ENCODE measurements around the gene EFNB2.

Gene EFNB2, protein sequence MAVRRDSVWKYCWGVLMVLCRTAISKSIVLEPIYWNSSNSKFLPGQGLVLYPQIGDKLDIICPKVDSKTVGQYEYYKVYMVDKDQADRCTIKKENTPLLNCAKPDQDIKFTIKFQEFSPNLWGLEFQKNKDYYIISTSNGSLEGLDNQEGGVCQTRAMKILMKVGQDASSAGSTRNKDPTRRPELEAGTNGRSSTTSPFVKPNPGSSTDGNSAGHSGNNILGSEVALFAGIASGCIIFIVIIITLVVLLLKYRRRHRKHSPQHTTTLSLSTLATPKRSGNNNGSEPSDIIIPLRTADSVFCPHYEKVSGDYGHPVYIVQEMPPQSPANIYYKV

DNA sequence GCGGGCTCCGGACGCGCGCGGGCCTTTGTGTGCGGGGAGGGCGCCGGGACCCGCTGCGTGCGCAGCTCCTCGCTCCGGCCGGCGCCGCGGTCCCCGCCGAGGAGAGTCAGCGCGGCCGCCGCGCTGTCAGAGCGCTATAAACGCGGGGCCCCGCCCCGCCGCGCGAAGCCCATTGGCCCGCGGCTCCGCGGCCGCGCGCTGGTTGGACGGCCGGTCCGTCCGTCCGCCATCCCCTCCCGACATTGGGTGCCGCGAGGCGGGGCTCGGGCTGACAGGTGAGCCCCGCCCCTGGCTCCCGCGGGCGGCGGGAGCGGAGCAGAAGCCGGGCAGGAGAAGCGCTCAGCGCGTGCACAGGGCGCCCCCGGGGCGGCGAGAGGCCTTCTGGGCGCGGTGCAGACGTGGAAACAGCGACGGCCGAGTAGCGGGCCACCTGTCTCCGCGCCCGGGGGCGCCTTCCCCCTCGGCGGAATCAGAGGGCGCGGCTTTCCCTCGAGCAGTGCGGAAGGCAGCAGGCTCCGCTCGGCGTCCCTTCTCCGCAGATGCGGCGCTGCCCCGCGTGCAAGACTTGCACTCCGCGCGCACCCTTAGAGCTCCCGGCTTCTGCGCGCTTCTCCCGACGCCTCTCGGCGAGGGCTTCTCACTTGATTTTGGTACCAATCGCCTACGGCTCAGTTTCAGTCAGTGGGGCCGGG, at the start of gene EFNB2:
TSS of gene EFNB2 (minus strand) at position 111 of the 692 bp plus-strand sequence. CDS start 698 bp downstream, outside the sequence.
- DNase-seq (ENCODE audit: low spot score): peak; percentile 92

DNA sequence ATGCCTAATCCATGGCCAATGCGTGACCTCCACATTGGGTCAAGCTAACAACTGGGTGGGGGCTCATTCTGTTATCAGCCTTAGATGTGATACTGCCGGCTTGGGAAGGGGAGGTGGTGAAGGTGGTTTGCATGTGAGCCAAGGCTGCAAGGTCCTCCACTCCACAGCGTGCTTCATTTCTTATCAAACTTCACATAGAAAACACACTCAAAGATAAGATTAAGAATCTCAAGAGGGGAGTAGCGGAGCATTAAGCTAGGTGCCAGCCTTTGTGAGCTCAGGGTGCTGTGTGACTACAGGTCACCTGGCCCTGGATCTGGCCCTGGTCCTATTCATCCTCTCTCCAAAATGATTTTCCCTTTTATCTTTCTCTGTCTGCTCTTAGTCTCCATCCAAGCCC, 45.8 kb upstream of the EFNB2 start:
- DNase-seq (ENCODE audit: low spot score): no peak

DNA sequence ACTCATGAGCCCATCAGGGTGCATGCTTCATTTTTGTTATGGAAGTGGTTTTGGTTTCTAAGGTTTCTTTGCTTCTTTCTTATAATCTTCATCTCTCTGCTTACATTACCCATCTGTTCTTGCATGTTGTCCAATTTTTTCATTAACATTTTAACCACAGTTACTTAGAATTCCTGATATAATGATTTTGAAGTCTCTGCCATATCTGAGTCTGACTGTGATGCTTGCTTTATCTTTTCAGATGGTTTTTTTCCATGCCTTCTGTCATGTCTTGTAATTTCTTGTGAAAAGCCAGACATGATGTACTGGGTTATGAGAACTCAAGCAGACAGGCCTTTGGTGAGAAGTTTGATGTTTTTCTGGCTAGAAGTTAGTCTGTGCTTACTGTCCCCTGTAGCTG, 40.4 kb upstream of the EFNB2 start:
- DNase-seq (ENCODE audit: low spot score): no peak

DNA sequence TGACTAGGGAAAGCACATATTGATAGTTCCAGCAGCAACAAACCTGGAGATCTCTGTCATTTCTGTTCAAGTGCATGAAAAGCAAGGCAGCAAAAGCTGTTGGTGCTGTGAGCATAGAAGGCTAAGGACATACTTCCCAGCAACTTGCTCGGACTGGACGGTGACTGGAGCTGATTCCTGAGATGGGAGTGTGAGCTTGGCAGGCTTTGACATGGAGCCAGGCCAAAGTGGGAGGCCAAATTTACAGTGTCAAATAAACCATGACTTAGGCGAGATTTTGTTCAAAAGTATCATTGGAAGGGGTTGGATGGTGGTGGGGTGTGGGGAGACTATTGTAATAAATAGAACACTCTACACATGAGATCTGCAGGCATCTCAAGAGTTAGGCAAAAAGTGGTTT, 38.4 kb upstream of the EFNB2 start:
- DNase-seq (ENCODE audit: low spot score): no peak

DNA sequence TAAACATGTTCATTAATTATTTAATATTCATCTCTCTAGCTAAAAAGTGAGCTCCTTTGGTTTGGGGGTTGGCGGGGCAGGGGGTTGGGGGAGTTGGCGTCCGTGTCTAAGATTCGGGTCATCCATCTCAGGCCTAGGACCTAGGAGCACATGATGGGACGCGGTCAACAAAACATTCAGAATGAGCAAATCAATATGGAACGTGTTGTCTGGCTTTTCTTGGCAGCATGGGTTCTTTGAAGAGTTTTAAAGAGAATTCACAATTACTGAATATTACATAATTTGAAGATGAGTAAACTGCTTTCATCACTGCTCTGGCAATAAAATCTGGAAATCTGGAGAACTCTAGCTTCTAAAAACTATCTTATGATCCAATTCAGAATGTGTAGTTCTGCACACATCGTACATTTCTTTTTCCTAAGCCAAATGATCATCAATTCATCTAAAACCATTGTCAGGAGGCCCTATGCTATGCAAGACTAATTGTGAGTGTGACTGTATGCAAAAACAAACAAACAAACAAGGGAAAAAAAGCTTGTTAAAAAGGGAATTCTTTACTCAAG, 37.9 kb upstream of the EFNB2 start:
- no peak for DNase-seq (ENCODE audit: low spot score)

DNA sequence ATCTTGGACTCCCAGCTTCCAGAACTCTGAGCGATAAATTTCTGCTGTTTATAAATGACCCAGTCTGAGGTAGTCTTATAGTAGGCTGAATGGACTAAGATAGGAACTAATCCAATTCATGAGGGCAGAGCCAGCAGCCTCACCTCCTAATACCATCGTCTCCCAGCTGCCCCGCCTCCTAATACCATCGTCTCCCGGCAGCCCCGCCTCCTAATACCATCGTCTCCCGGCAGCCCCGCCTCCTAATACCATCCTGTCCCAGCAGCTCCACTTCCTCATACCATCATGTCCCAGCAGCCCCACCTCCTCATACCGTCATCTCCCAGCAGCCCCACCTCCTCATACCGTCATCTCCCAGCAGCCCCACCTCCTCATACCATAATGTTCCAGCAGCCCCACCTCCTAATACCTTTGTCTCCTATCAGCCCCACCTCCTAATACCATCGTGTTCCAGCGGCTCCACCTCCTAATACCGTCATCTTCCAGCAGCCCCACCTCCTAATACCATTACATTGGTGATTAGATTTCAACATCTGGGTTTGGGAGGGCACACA, 34.9 kb upstream of the EFNB2 start:
- no peak for DNase-seq (ENCODE audit: low spot score)

DNA sequence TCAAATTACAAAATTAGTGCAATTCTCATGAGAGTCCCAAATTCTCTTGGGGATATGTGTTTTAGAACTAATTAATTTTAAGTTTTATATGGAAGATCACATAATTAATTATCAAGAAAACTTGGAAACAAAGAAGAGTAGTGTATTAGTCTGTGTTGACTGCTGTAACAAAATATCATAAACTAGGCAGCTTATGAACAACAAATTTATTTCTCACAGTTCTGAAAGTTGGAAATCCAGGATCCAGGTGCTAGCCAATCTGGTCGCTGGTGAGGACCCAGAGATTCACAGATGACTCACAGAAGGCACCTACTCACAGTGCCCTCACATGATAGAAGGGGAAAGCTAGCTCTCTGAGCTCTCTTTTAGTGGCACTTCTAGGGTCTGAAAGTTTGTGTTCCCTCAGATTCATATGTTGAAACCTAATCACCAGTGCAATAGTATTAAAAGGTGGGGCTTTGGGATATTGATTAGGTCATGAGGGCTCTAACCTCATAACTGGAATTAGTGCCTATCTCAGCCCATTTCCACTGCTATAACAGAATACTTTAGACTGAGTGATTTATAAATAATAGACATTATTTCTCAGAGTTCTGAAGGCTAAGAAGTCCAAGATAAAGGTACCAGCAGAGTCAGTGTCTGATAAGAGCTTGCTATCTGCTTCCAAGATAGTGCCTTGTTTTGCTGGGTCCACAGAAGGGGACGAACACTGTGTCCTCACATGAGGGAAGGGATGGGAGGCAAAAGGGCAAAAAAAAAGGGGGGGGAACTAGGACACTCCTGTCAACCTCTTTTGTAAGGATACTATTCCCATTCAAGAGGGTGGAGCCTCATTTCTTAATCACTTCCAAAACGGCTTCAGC, 34.0 kb upstream of the EFNB2 start:
- no peak for DNase-seq (ENCODE audit: low spot score)

DNA sequence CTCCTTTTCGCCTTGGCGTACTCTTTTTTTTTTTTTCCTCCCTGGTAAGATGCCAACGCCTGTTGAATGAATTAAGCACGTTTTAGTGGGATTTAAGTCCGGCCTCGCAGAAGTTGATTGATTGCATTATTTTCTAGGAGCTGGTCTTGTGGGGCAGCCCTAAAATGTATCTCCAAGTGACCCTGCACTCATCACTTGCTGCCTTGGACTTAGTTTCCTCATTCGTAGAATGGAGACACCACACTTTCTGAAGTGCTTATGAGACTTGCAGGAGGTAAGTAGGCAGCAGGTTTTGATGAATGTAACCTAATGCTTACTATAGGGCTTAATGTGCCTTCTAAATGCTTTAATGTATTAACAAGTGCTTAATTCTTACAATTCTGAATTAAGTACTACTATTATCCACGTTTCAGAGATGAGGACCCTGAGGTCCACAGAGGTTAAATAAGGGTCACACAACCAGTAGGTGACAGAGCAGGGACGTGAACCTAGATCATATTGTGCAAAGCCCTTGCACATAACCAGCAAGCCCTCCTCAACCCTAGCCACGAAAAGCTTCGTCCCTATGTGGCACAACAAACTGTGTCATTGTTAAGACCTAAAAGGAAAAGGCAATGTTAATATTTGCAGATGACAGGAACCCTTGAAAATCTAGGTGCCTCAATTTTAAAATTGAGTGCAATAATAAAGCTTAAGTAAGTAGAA, 33.0 kb upstream of the EFNB2 start:
- no peak for DNase-seq (ENCODE audit: low spot score)

DNA sequence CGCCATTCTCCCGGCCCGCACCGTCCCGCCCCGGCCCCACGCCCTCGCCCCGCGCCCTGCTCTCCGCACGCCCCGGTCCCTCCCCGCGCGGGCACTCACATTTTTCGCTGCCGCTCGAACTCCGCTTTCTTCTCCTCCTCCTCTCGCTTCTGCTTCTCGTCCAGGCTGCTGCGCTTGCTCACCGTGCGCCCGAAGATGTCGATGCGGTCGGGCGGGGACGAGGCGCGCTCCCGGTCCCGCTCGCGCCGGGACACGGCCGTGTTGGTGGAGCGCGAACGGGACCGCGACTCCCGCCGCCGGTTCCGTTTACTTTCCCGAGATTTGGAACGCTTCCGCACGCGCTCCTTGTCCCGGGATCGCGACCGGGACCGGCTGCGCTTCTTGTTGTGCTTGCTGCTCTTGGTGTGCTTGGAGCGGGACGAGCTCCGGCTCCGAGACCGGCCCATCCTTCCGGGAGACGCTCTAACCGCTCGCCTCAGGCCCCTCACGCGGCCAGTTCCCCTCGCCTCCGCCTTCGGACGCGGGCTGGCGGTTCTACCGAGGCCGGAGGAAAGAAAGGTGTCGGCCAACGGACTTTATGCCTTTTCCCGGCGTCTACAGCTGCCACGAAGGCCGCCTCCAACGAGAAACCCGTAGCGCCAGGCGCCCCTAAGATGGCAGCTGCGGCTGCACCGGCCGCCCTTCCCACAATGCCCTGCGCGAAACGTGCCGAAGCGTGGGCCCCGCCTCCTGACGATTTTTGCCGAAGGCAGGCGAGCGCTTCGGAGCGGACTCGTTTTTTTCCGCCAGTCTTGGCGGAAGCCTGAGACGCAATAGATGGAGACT, 32.2 kb upstream of the EFNB2 start, which contains the start of gene ARGLU1:
TSS of gene ARGLU1 (minus strand) at position 664 of the 825 bp plus-strand sequence. CDS start at position 446, 218 bp downstream.
- DNase-seq (ENCODE audit: low spot score): peak; percentile 91

DNA sequence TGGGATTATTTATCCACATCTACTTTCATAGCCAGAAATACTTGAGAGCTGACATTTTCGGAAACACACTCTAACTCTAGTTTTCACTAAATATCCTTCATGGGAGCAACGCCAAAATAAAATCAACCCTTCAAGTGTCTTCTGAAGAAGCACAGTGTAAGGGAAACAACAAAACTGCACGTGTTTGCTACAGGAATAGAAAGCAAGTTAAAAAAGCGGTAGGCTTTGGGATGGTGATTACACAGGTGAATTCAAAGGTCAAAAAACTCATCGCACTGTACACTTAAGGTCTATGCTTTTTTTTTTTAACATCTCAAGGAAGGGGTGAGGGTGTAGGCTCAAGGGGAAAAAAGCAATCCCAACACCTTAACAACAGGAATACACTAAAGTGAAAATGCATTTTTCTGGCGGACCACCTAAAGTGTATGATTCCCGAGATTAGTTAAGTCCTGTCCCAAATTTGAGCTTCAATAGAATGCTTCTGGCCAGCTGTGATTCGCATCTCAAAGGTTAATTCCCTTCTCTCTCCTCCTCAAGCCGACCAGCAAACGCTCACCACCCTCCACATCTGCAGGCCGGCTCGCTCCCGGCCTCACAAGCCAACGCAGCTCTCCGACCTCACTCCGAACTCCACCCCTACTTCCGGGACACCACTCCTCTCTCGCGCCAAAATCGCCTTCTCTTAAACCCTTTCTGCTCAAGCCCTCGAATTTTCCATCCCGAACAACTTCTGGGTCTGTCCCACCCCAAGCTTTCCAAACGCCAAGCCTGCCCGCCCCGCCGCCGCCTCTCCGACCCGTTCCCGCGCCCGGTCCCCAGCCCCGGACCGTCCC, 31.4 kb upstream of the EFNB2 start:
- peak; percentile 44 for DNase-seq (ENCODE audit: low spot score)

DNA sequence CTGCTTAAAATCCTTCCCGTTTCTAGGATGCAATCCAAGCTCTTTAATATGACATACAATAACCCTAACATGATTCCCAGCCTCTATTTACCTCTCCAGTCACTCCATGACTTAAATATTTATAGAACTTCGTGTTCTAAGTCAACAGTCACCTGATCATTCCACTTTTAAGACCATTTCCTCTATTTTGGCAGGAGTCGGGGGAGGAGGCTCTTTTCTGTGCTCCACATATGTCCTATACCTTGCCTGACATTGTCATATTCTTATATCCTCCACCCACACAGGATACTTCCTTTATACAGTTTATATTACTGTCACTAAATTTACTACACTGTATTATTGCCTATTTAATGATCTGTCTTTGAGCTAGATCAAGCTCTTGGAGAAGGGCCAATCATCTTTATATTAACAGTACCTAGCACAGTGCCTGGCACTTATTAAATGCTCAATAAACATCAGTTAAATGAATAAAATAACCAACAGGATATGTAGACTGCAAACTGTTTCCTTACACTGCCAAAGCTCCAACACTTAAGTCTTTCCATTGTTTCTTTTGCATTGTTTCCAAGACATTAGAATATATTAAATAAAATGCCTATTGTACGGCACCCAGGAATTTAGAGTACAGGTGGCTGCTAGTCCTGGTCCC, 29.8 kb upstream of the EFNB2 start:
- no peak for DNase-seq (ENCODE audit: low spot score)

DNA sequence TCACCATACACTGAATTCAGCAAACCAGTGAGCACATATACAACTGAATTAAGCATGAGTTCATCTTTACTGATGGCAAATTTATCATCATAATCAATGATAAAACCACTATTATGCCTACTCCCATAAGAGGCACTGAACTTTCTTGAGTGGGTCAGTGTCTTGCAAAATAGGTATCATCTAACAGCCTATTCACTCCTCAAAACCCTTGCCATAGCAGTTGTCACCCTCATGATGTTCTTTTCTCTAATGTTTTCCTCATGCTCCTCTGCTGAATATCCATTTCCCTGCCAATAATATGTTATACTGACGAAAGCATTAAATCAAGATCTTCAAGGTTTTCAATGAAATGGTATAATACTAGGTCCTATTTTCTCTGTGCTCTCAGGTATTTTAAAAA, 26.8 kb upstream of the EFNB2 start:
- no peak for DNase-seq (ENCODE audit: low spot score)

DNA sequence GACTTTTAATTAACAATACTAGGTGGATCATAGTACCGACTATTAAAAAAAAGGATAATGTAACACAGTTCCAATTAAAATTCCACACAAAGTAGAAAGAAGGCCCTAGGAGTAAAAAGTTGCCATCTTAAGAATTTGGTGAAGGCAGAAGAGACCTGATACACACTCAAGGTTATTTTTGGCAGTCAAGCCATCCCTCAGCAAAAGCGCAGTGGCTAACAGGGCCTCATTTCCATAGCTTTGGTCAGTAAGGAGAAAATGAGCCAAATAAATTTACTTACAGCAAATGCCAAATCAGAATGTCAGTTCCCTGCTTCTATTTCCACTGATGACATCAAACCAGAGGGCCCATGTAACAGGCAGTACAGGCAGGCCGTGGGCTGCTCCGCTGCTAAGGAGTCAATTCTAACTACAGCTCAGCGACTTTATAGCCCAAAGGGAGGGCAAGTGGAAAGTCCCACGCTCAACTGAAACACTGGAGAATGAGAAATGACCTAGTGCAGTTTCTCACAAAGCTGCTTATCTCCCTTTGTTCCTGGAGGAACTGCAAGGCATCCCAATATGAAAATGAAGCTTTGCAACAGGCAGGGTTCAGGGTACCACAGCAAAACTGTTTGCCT, 26.2 kb upstream of the EFNB2 start:
- peak; percentile 25 for DNase-seq (ENCODE audit: low spot score)

DNA sequence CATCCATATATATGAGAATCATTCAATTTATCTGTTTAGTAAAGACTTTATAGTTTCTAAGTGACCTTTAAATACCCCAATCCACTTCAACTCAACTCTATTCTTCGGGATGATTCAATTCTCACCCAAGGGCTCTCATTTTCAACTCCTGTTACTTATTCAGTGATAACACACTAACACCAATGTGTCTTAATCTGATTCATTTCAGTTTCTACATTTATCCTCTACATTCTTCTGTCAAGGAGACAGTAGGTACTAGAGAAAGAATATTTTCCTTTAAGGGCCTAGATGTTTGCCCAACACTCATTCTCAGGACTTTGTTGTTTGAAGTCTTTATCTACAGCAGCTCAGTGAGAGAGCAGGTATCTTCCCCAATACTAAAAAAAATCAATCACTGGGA, 25.4 kb upstream of the EFNB2 start:
- no peak for DNase-seq (ENCODE audit: low spot score)

DNA sequence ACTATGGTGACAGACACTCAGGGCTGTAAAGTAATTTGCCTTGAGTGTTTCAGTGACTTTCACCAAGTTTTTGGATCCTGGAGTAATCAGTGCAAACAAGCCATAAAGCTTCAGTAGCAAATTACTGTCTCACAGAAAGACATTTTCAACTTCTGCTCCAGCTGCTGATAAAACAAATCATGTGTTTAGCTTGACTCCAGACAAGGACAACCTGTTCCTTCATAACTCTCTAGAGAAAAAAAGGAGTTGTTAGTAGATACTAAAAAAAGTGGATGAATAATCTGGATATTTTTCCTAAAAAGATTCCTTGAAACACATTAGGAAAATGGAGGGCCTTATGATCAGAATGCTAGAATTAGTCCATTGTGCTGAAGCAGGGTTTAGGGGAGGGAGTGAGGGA, 23.1 kb upstream of the EFNB2 start:
- no peak for DNase-seq (ENCODE audit: low spot score)

DNA sequence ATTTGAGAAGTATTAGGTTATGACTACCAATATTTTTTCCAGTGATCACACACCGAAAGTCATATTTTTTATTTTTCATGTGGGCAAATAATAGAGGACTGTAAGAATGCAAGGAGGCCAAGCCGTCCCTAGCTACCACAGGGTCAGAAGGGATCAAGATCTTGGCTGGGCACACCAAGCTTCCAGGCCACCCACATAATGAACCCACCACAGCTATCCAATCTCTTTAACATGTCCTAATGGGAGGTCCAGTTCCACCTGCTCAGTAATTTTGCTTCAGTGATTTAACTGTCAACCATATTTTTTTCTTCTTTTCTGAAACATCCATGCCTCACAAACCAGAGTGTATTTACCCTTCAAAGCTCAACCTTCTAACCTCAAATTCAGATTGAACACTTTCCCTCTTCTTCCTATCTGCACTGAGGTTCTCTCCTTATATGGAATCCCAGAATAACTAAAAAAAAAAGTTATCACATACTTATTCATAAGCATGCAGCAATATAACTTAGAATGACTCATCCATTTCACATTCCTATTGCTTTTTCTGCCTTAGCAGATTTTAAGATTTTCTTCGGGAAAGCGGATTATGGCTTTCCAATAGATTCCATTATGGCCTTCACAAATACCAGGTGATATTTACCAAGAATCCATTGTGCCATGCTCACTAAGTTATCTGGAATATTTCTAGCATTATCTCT, 20.3 kb upstream of the EFNB2 start:
- no peak for DNase-seq (ENCODE audit: low spot score)

DNA sequence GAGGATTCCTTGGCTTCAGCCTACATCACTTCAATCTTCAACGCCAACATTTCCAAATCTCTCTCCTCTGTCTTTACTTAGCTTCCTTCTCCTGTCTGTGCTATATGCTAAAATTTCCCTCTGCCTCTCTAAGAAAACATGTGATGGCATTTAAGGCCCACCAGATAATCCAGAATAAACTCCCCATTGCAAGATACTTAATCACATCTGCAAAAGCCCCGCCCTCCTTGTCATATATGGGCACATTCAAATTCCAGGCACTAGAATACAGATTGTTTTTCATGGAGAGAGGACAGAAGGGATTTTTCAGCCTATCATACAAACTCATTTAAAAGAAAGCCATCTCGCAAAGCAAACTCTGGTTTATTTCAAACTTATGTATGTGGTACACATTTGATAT, 16.3 kb upstream of the EFNB2 start:
- no peak for DNase-seq (ENCODE audit: low spot score)

DNA sequence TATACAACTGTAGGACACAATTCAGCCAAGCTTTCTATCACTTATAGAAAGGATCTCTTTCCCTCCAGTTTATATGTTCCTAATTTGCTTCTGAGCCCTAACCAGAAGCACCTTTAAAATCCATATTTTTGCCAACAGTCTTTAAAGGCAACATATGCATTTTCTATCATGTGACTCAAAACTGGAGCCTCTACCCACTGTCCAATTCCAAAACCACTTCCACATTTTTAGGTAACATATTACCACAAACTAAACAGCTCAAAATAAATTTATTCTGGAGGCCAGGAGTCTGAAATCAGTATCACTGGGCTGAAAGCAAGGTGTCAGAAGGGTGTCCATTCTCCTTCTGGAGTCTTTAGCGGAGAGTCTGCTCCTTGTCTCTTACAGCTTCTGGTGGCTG, 15.9 kb upstream of the EFNB2 start:
- no peak for DNase-seq (ENCODE audit: low spot score)
